GM23248 (cell line): ENCODE data around the gene ENKD1. TPM values are rescaled to one million over a fixed set of nuclear protein-coding genes. Genes with fewer than 3 reads are reported as not detected.

Experiments
- DNase-seq: peaks from one replicate; pipeline ENCODE4 v3.0.0-alpha.2; 2015
- H2AFZ ChIP-seq: fragments of 200-600 bp; sonication (generic); 2 replicates; pipeline ENCODE4 v1.6.1; 2016; ENCODE audit warnings: antibody characterized with exemption
- H3F3A ChIP-seq: fragments of 200-600 bp; sonication (generic); 2 replicates; pipeline ENCODE4 v1.6.1; 2016; ENCODE audit warnings: mild to moderate bottlenecking, antibody characterized with exemption, mixed run types; ENCODE audit not compliant: insufficient read depth
- H3K27ac ChIP-seq: fragments of 200-600 bp; sonication (generic); 2 replicates; pipeline ENCODE4 v1.5.1; 2016; ENCODE audit warnings: mild to moderate bottlenecking
- H3K27me3 ChIP-seq: fragments of 200-600 bp; sonication (generic); replicated peaks from 2 replicates; pipeline ENCODE4 v1.6.1; 2016; ENCODE audit warnings: mild to moderate bottlenecking; ENCODE audit not compliant: insufficient read depth
- H3K36me3 ChIP-seq: fragments of 200-600 bp; sonication (generic); 2 replicates; pipeline ENCODE4 v1.6.1; 2016; ENCODE audit warnings: low read depth, mild to moderate bottlenecking
- H3K4me1 ChIP-seq: fragments of 200-600 bp; sonication (generic); 2 replicates; pipeline ENCODE4 v1.6.1; 2016; ENCODE audit warnings: mild to moderate bottlenecking; ENCODE audit not compliant: insufficient read depth
- H3K4me2 ChIP-seq: fragments of 200-600 bp; sonication (generic); one replicate; pipeline ENCODE4 v1.6.1; 2016; ENCODE audit warnings: mild to moderate bottlenecking; ENCODE audit not compliant: unreplicated experiment
- H3K4me3 ChIP-seq: fragments of 200-600 bp; sonication (generic); 2 replicates; pipeline ENCODE4 v1.5.1; 2016; ENCODE audit warnings: mild to moderate bottlenecking
- H3K79me2 ChIP-seq: fragments of 200-600 bp; sonication (generic); 2 replicates; pipeline ENCODE4 v1.6.1; 2016; ENCODE audit warnings: mild to moderate bottlenecking; ENCODE audit not compliant: insufficient read depth
- H3K9ac ChIP-seq: fragments of 200-600 bp; sonication (generic); 2 replicates; pipeline ENCODE4 v1.6.1; 2016; ENCODE audit warnings: mild to moderate bottlenecking
- H3K9me2 ChIP-seq: fragments of 200-600 bp; sonication (generic); 2 replicates; pipeline ENCODE4 v1.6.1; 2016; ENCODE audit warnings: mixed run types, mild to moderate bottlenecking, moderate library complexity; ENCODE audit not compliant: insufficient read depth
- H3K9me3 ChIP-seq: fragments of 200-600 bp; sonication (generic); one replicate; pipeline ENCODE4 v1.6.1; 2017; ENCODE audit warnings: low read depth
- H4K20me1 ChIP-seq: fragments of 200-600 bp; sonication (generic); 2 replicates; pipeline ENCODE4 v1.6.0; 2016; ENCODE audit not compliant: insufficient read depth
- EZH2 ChIP-seq: fragments of 200-600 bp; sonication (generic); IDR thresholded peaks from 2 replicates; pipeline ENCODE4 v1.6.1; 2018; ENCODE audit warnings: antibody characterized with exemption, mild to moderate bottlenecking; ENCODE audit not compliant: insufficient read depth, poor library complexity, severe bottlenecking
- EZH2phosphoT487 ChIP-seq: fragments of 200-600 bp; sonication (generic); IDR thresholded peaks from 2 replicates; pipeline ENCODE4 v1.6.1; 2018; ENCODE audit warnings: antibody characterized with exemption, moderate library complexity, mild to moderate bottlenecking, low read depth; ENCODE audit not compliant: insufficient read depth
- WGBS, 2 experiments: methylation state at CpG; one replicate each; pipeline ENCODE4 v1.1.6; 2015 to 2017; ENCODE audit warnings: low lambda C conversion rate in 2 of 2, low coverage in 1 of 2; ENCODE audit errors: missing lambda C conversion rate in 2 of 2; 5-methylcytosine and 5-hydroxymethylcytosine counted together
- in situ Hi-C: fragments of 300-500 bp; cut with MboI; formaldehyde crosslinking; loops from 2 replicates; pipeline ENCODE4 v1.15.0; 2020
- polyA plus RNA-seq: library from polyadenylated mRNA; unstranded; fragments of >200 nt; fragmentation: Nextera tagmentation; extraction: Ambion mirVana; gene quantifications from 2 replicates; pipeline ENCODE4 v1.2.1, GENCODE V29; 2016
- total RNA-seq: library from RNA; depleted of rRNA; stranded (reverse); fragments of >200 nt; shearing (Covaris generic); gene quantifications from 2 replicates; pipeline ENCODE4 v1.2.3, GENCODE V29; 2014

The ENKD1 gene
- total and polyA plus RNA-seq, 2 experiments from 2014 or later: 8.3 to 11.2 TPM

GRCh38 chr16:67658849-67659674 is 7.5 kb downstream of the ENKD1 start:
- H3K9ac ChIP-seq: peak overlapping the region; percentile 91
- H3K36me3 ChIP-seq: no peaks in the 10 kb centered on the region
- no peak for DNase-seq
- no peaks in the 10 kb centered on the region for H3K27me3 ChIP-seq
- in situ Hi-C loops: no loop called here
- peak overlapping the region; percentile 97 for H2AFZ ChIP-seq
- H3K4me2 ChIP-seq: peak overlapping the region; percentile 81
- 29 to 35% methylated on average over 18 to 21 of the region's 21 CpGs for WGBS, 2 experiments
- H3K4me1 ChIP-seq: no peaks in the 10 kb centered on the region
- H3K27ac ChIP-seq: no peak overlapping the region
- no peaks in the 10 kb centered on the region for H3K9me3 ChIP-seq
- H3K79me2 ChIP-seq: peaks cover 12% of the 10 kb centered on the region
- no peak for TF ChIP-seq EZH2phosphoT487
- no peak for TF ChIP-seq EZH2
- H3K9me2 ChIP-seq: no peaks in the 10 kb centered on the region
- no peaks in the 10 kb centered on the region for H3F3A ChIP-seq
- no peaks in the 10 kb centered on the region for H4K20me1 ChIP-seq
- H3K4me3 ChIP-seq: peak overlapping the region; percentile 92

GRCh38 chr16:67657751-67658518 is 8.6 kb downstream of the ENKD1 start:
- Histone ChIP-seq H3K36me3 (no peaks in the 10 kb centered on the region), H3F3A (no peaks in the 10 kb centered on the region), H3K9me3 (no peaks in the 10 kb centered on the region), H3K4me2 (no peak overlapping the region), H3K27me3 (no peaks in the 10 kb centered on the region), H3K79me2 (peaks cover 12% of the 10 kb centered on the region), H3K27ac (no peak overlapping the region), H3K9me2 (no peaks in the 10 kb centered on the region), H3K4me3 (no peak overlapping the region), H3K4me1 (no peaks in the 10 kb centered on the region), H3K9ac (no peak overlapping the region), H2AFZ (no peak overlapping the region), H4K20me1 (no peaks in the 10 kb centered on the region)
- DNase-seq: no peak
- WGBS, 2 experiments: 96 to 98% methylated on average over 16 to 18 of the region's 18 CpGs
- TF ChIP-seq EZH2phosphoT487 (no peak), EZH2 (no peak)
- in situ Hi-C loops: no loop called here

DNA sequence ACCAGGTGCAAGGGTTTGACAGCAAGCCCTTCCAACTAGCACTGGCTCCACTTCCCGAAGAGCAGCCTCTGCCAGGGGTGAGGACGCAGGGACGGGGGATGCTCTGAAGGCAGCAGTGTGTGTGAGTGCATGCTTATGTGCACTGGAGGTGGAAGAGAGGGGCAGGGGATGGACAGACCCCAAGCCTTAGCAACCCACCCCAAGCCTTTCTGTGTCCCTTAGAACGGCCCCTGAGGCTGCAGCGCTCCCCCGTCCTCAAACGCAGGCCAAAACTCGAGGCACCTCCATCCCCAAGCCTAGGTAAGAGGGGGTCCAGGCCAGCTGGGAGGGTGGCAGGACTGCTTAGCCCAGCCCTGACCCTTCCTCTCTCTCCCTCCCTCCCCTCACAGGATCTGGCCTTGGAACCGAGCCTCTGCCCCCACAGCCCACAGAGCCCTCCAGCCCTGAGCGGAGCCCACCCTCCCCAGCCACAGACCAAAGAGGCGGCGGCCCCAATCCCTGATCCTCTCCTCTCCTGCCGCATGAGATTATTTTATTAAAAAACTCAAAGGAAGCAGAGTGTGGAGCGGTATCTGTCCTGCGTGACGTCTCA is 9.4 kb downstream of the ENKD1 start:
- in situ Hi-C loops: no loop called here
- no peak for DNase-seq
- no peak for TF ChIP-seq EZH2phosphoT487

DNA sequence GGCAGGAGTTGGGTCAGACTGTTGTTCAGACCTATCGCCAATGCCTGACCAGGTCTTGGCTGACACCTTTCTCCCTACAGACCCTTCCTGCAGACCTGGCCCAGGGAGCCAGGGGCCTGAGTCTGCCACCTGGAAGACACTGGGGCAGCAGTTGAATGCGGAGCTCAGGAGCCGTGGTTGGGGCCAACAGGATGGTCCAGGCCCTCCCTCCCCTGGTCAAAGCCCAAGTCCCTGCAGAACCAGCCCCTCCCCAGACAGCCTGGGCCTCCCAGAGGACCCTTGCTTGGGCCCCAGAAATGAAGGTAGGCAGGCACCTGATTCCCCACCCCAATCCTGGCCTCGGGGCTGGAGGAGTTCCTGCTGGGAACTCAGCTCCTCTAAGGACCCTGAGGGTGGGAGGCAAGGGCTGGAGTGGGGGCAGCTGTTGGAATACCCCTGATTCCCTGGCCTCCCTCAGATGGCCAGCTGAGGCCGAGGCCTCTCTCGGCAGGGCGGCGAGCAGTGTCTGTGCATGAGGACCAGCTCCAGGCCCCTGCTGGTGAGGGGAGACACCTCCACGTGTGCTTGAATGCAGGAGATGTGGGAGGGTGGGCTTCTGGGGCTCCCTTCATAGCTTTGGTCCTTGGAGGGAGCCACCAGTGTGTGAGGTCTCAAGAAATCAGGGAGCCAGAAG is 10.1 kb downstream of the ENKD1 start:
- no peak for TF ChIP-seq EZH2
- no peak for TF ChIP-seq EZH2phosphoT487
- no peak overlapping the region for H3K27ac ChIP-seq
- peaks cover 12% of the 10 kb centered on the region for H3K79me2 ChIP-seq
- no peak overlapping the region for H2AFZ ChIP-seq
- H3K4me3 ChIP-seq: no peak overlapping the region
- H3K27me3 ChIP-seq: peaks cover 9% of the 10 kb centered on the region
- H4K20me1 ChIP-seq: no peaks in the 10 kb centered on the region
- H3K4me1 ChIP-seq: no peaks in the 10 kb centered on the region
- H3K4me2 ChIP-seq: no peak overlapping the region
- H3K9me2 ChIP-seq: no peaks in the 10 kb centered on the region
- H3K9ac ChIP-seq: no peak overlapping the region
- 89 to 94% methylated on average over 9 of the region's 9 CpGs for WGBS, 2 experiments
- DNase-seq: no peak
- no peaks in the 10 kb centered on the region for H3K9me3 ChIP-seq
- no peaks in the 10 kb centered on the region for H3K36me3 ChIP-seq
- in situ Hi-C loops: no loop called here
- no peaks in the 10 kb centered on the region for H3F3A ChIP-seq

More for the DNA sequence above, 9.4 kb downstream of the ENKD1 start:
- no peak overlapping the region for H3K4me3 ChIP-seq
- peaks cover 12% of the 10 kb centered on the region for H3K79me2 ChIP-seq
- H2AFZ ChIP-seq: no peak overlapping the region
- no peak overlapping the region for H3K9ac ChIP-seq
- whole genome bisulfite sequencing, 2 experiments: 94 to 96% methylated on average over 14 to 16 of the region's 16 CpGs
- no peaks in the 10 kb centered on the region for H3K4me1 ChIP-seq
- no peaks in the 10 kb centered on the region for H3K9me3 ChIP-seq
- no peaks in the 10 kb centered on the region for H3K9me2 ChIP-seq
- no peaks in the 10 kb centered on the region for H4K20me1 ChIP-seq
- H3F3A ChIP-seq: no peaks in the 10 kb centered on the region
- 0 out of 2 replicates have a peak, but pooled peaks cover 4% of the 10 kb centered on the region for H3K27me3 ChIP-seq
- no peak overlapping the region for H3K4me2 ChIP-seq
- H3K27ac ChIP-seq: no peak overlapping the region
- H3K36me3 ChIP-seq: no peaks in the 10 kb centered on the region
